Astrocyte (in vitro differentiated cells and primary cell): ENCODE data around the gene NKIRAS1. TPM values are rescaled to one million over a fixed set of nuclear protein-coding genes. Genes with fewer than 3 reads are reported as not detected.

Experiments
- DNase-seq: peaks from one replicate; pipeline ENCODE4 v3.0.0-alpha.2; 2010; ENCODE audit warnings: low read depth
- FAIRE-seq: peaks from 2 replicates; lab custom pipeline; 2011; peaks lifted over from hg19 to GRCh38; lab: Jason Lieb, UNC
- H2AFZ ChIP-seq: 2 replicates; pipeline ENCODE4 v1.6.0; 2012; ENCODE audit warnings: low read depth, low read length, inconsistent platforms
- H3K27ac ChIP-seq: 2 replicates; pipeline ENCODE4 v1.5.1; 2011; ENCODE audit warnings: low read depth, low read length, inconsistent platforms
- H3K27me3 ChIP-seq: 2 replicates; pipeline ENCODE4 v1.6.0; 2011; ENCODE audit warnings: low read length, inconsistent platforms; ENCODE audit not compliant: insufficient read depth
- H3K36me3 ChIP-seq: 2 replicates; pipeline ENCODE4 v1.5.1; 2011; ENCODE audit warnings: low read length, inconsistent platforms; ENCODE audit not compliant: insufficient read depth
- H3K4me1 ChIP-seq: 2 replicates; pipeline ENCODE4 v1.5.1; 2011; ENCODE audit warnings: low read length, inconsistent platforms; ENCODE audit not compliant: insufficient read depth
- H3K4me2 ChIP-seq: 2 replicates; pipeline ENCODE4 v1.6.0; 2012; ENCODE audit warnings: low read length, inconsistent platforms
- H3K4me3 ChIP-seq: 2 replicates; pipeline ENCODE4 v1.5.1; 2011; ENCODE audit warnings: low read depth, mild to moderate bottlenecking, low read length, inconsistent platforms; ENCODE audit not compliant: insufficient read depth
- H3K79me2 ChIP-seq: 2 replicates; pipeline ENCODE4 v1.6.0; 2012; ENCODE audit warnings: mild to moderate bottlenecking, low read length, inconsistent platforms; ENCODE audit not compliant: insufficient read depth
- H3K9ac ChIP-seq: 2 replicates; pipeline ENCODE4 v1.6.0; 2012; ENCODE audit warnings: mild to moderate bottlenecking, low read length, inconsistent platforms
- H3K9me3 ChIP-seq: 2 replicates; pipeline ENCODE4 v1.5.1; 2012; ENCODE audit warnings: low read depth, mild to moderate bottlenecking, low read length, inconsistent platforms; ENCODE audit not compliant: insufficient read depth
- H4K20me1 ChIP-seq: 2 replicates; pipeline ENCODE4 v1.6.0; 2012; ENCODE audit warnings: low read length, inconsistent platforms; ENCODE audit not compliant: insufficient read depth
- H3K27ac Mint-ChIP-seq: one replicate; pipeline ENCODE4 v1.8.0; 2021; ENCODE audit warnings: mild to moderate bottlenecking, mixed read lengths; ENCODE audit not compliant: unreplicated experiment
- H3K27me3 Mint-ChIP-seq: one replicate; pipeline ENCODE4 v1.8.0; 2021; ENCODE audit warnings: low read depth, mixed read lengths; ENCODE audit not compliant: unreplicated experiment
- H3K36me3 Mint-ChIP-seq: one replicate; pipeline ENCODE4 v1.8.0; 2021; ENCODE audit warnings: low read depth, mixed read lengths; ENCODE audit not compliant: unreplicated experiment
- H3K4me1 Mint-ChIP-seq: one replicate; pipeline ENCODE4 v1.8.0; 2021; ENCODE audit warnings: low read depth, mixed read lengths; ENCODE audit not compliant: unreplicated experiment
- H3K4me3 Mint-ChIP-seq: one replicate; pipeline ENCODE4 v1.8.0; 2021; ENCODE audit warnings: mild to moderate bottlenecking, moderate library complexity, mixed read lengths; ENCODE audit not compliant: unreplicated experiment
- H3K9me3 Mint-ChIP-seq: one replicate; pipeline ENCODE4 v1.8.0; 2021; ENCODE audit warnings: mild to moderate bottlenecking, mixed read lengths; ENCODE audit not compliant: unreplicated experiment
- EZH2 ChIP-seq: IDR thresholded peaks from 2 replicates; pipeline ENCODE4 v1.6.1; 2012; ENCODE audit warnings: mild to moderate bottlenecking, low read length, inconsistent platforms; ENCODE audit not compliant: insufficient read depth
- total RNA-seq: library from RNA; stranded (reverse); gene quantifications from 2 replicates; pipeline ENCODE4 v1.2.1, GENCODE V29; 2021
- TF ChIP-seq, protein P1 (sequence below): IDR thresholded peaks from 2 replicates; pipeline ENCODE4 v1.5.1; 2011; ENCODE audit warnings: low read depth, mild to moderate bottlenecking, inconsistent platforms, low read length, moderate library complexity; ENCODE audit not compliant: insufficient read depth

The NKIRAS1 gene
- total RNA-seq, 1 donor from 2014 or later, result 11.0 TPM

DNA sequence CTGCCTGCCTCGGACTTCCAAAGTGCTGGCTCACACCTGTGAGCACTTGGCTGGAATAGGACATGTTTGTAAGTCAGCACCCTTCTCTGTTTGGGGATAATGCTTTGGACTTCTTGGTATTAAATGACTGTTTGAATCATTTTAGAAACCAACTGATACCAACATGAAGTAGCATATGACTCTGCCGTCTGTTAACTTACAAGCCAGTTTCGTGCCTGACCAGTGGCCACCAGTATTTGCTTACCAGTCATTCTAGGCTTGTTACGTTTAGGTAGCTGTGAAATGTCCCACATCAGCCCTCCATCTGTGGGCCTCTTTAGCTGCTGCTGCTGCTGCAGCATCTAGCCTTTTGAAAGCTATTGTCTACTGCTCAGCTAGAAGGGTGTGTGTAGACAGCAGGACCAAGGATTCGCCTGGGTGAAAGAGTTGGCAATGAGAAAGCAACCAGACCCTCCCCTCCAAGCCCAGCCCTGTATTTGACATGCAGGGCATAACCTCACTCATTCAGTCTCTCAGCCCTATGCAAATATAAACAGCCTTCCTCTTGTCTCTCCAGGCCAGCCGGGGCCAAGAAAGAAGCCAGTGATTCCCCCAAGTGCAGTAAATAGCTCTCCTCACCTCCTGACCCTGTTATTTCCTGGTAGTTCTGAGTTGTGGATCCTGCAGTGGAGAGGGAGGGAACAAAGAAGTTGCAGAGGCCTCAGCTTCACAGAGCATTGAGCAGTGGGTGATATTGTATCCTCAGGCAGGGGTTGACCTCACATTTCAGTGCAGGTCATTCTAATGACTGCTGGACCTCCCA, 51.0 kb downstream of the NKIRAS1 start:
- Histone ChIP-seq H3K9me3 (no peaks in the 10 kb centered on the region), H3K27me3 (no peaks in the 10 kb centered on the region), H3K79me2 (peaks cover 48% of the 10 kb centered on the region), H3K4me1 (peaks cover 10% of the 10 kb centered on the region), H2AFZ (no peak overlapping the region), H3K4me2 (peak overlapping the region; percentile 32), H3K9ac (no peak overlapping the region), H4K20me1 (peaks cover 78% of the 10 kb centered on the region), H3K36me3 (no peaks in the 10 kb centered on the region), H3K4me3 (no peak overlapping the region), H3K27ac (no peak overlapping the region)
- TF ChIP-seq, protein P1, sequence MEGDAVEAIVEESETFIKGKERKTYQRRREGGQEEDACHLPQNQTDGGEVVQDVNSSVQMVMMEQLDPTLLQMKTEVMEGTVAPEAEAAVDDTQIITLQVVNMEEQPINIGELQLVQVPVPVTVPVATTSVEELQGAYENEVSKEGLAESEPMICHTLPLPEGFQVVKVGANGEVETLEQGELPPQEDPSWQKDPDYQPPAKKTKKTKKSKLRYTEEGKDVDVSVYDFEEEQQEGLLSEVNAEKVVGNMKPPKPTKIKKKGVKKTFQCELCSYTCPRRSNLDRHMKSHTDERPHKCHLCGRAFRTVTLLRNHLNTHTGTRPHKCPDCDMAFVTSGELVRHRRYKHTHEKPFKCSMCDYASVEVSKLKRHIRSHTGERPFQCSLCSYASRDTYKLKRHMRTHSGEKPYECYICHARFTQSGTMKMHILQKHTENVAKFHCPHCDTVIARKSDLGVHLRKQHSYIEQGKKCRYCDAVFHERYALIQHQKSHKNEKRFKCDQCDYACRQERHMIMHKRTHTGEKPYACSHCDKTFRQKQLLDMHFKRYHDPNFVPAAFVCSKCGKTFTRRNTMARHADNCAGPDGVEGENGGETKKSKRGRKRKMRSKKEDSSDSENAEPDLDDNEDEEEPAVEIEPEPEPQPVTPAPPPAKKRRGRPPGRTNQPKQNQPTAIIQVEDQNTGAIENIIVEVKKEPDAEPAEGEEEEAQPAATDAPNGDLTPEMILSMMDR, result no peak
- no peak for TF ChIP-seq EZH2
- H3K27ac Mint-ChIP-seq, result peak overlapping the region; percentile 50
- no peaks in the 10 kb centered on the region for H3K27me3 Mint-ChIP-seq
- H3K4me1 Mint-ChIP-seq, result peaks cover 39% of the 10 kb centered on the region
- peaks cover 2% of the 10 kb centered on the region for H3K9me3 Mint-ChIP-seq
- no peak for DNase-seq
- H3K4me3 Mint-ChIP-seq, result no peak overlapping the region
- H3K36me3 Mint-ChIP-seq, result peaks cover 21% of the 10 kb centered on the region
- no peak for FAIRE-seq

- Histone ChIP-seq H4K20me1 (peaks cover 80% of the 10 kb centered on the region), H3K27me3 (no peaks in the 10 kb centered on the region), H3K27ac (no peak overlapping the region), H3K4me3 (no peak overlapping the region), H3K36me3 (no peaks in the 10 kb centered on the region), H3K4me2 (no peak overlapping the region), H3K79me2 (peaks cover 53% of the 10 kb centered on the region), H3K4me1 (peaks cover 10% of the 10 kb centered on the region), H3K9me3 (no peaks in the 10 kb centered on the region), H2AFZ (no peak overlapping the region), H3K9ac (no peak overlapping the region)
- Mint-ChIP-seq H3K27me3 (no peaks in the 10 kb centered on the region), H3K4me1 (peaks cover 41% of the 10 kb centered on the region), H3K27ac (no peak overlapping the region), H3K36me3 (peaks cover 21% of the 10 kb centered on the region), H3K4me3 (no peak overlapping the region), H3K9me3 (peaks cover 2% of the 10 kb centered on the region)
- DNase-seq, result no peak
- no peak for TF ChIP-seq EZH2
- TF ChIP-seq, protein P1, result no peak
- no peak for FAIRE-seq
Observed at GRCh38 chr3:23864931-23865330, 51.9 kb downstream of the NKIRAS1 start.

DNA sequence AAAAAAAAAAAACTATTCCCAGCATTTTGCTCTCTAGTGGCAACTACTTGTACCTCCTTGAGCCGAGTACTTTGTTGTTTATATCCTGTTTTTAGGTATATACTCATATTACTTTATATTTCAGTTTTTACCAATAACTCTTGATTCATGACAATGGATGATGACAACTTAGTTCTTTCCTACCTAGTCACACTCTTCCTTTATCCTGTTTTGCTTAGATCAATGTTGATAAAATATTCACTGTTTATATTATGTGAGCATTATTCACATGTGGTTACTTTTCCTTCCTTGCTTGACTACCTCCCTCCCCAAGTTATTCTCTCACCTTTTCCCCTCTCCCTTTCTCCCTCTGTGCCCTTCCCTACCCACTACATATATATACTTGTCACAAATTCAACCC, 53.7 kb downstream of the NKIRAS1 start:
- H3K4me3 Mint-ChIP-seq, result peak overlapping the region; percentile 54
- Histone ChIP-seq H4K20me1 (peaks cover 79% of the 10 kb centered on the region), H3K4me1 (peaks cover 14% of the 10 kb centered on the region), H3K4me2 (no peak overlapping the region), H3K4me3 (no peak overlapping the region), H3K27ac (no peak overlapping the region), H3K9ac (no peak overlapping the region), H3K27me3 (no peaks in the 10 kb centered on the region), H3K79me2 (peaks cover 62% of the 10 kb centered on the region), H3K36me3 (no peaks in the 10 kb centered on the region), H3K9me3 (no peaks in the 10 kb centered on the region), H2AFZ (no peak overlapping the region)
- FAIRE-seq, result no peak
- no peak for TF ChIP-seq EZH2
- TF ChIP-seq, protein P1, result no peak
- H3K9me3 Mint-ChIP-seq, result peaks cover 2% of the 10 kb centered on the region
- H3K4me1 Mint-ChIP-seq, result peaks cover 46% of the 10 kb centered on the region
- no peaks in the 10 kb centered on the region for H3K27me3 Mint-ChIP-seq
- no peak overlapping the region for H3K27ac Mint-ChIP-seq
- DNase-seq, result peak; percentile 32
- peaks cover 21% of the 10 kb centered on the region for H3K36me3 Mint-ChIP-seq
